Keratinocyte (primary cell): Measurements from ENCODE around the gene TMEM123.

Experiments
- EZH2 ChIP-seq: IDR thresholded peaks from one replicate; pipeline ENCODE4 v1.6.1; 2012; ENCODE audit warnings: inconsistent platforms, mild to moderate bottlenecking, low read length, moderate library complexity
- TF ChIP-seq, protein P1 (sequence below), 3 experiments: IDR thresholded peaks in 1 of 3; conservative IDR thresholded peaks in 1 of 3; optimal IDR thresholded peaks in 1 of 3; 2 replicates in 2 of 3; 3 replicates in 1 of 3; pipeline versions ENCODE3 to v1.5.1; 2011; ENCODE audit warnings: low read length in 3 of 3, mild to moderate bottlenecking in 3 of 3, moderate library complexity in 2 of 3, control low read depth in 1 of 3, inconsistent platforms in 1 of 3; ENCODE audit not compliant: insufficient read depth in 2 of 3; ENCODE audit errors: extremely low read depth in 1 of 3

GRCh38 chr11:102414559-102414958, 38.0 kb downstream of the TMEM123 start:
- TF ChIP-seq, protein P1, sequence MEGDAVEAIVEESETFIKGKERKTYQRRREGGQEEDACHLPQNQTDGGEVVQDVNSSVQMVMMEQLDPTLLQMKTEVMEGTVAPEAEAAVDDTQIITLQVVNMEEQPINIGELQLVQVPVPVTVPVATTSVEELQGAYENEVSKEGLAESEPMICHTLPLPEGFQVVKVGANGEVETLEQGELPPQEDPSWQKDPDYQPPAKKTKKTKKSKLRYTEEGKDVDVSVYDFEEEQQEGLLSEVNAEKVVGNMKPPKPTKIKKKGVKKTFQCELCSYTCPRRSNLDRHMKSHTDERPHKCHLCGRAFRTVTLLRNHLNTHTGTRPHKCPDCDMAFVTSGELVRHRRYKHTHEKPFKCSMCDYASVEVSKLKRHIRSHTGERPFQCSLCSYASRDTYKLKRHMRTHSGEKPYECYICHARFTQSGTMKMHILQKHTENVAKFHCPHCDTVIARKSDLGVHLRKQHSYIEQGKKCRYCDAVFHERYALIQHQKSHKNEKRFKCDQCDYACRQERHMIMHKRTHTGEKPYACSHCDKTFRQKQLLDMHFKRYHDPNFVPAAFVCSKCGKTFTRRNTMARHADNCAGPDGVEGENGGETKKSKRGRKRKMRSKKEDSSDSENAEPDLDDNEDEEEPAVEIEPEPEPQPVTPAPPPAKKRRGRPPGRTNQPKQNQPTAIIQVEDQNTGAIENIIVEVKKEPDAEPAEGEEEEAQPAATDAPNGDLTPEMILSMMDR (optimal IDR thresholded peaks at IDR 0.05 in 1 of 3, IDR thresholded peaks at IDR 0.05 in 1 of 3, conservative IDR thresholded peaks at IDR 0.05 in 1 of 3; ENCODE audit: extremely low read depth in 1 of 3, insufficient read depth in 2 of 3, low read length in 3 of 3), result no peak
- TF ChIP-seq EZH2, result no peak
